Gastrocnemius medialis (tissue), 4 donors: ENCODE results near the gene GPR153.

Experiments
- POLR2A ChIP-seq, 2 donors: fragments of 450-650 bp; IDR thresholded peaks; one replicate each; pipeline ENCODE4 v1.6.1; 2017; ENCODE audit warnings: antibody characterized with exemption in 2 of 2, mild to moderate bottlenecking in 2 of 2, moderate library complexity in 2 of 2
- TF ChIP-seq, protein P1 (sequence below), 5 experiments: fragments of 450-650 bp in 3 of 5; fragments of 200-600 bp in 2 of 5; sonication (generic) in 2 of 5; IDR thresholded peaks in 4 of 5; conservative IDR thresholded peaks in 1 of 5; 1 replicate in 4 of 5; 2 replicates in 1 of 5; pipeline ENCODE4 v1.5.1; 2016 to 2019; ENCODE audit warnings: antibody characterized with exemption in 5 of 5, mild to moderate bottlenecking in 3 of 5, moderate library complexity in 3 of 5

DNA sequence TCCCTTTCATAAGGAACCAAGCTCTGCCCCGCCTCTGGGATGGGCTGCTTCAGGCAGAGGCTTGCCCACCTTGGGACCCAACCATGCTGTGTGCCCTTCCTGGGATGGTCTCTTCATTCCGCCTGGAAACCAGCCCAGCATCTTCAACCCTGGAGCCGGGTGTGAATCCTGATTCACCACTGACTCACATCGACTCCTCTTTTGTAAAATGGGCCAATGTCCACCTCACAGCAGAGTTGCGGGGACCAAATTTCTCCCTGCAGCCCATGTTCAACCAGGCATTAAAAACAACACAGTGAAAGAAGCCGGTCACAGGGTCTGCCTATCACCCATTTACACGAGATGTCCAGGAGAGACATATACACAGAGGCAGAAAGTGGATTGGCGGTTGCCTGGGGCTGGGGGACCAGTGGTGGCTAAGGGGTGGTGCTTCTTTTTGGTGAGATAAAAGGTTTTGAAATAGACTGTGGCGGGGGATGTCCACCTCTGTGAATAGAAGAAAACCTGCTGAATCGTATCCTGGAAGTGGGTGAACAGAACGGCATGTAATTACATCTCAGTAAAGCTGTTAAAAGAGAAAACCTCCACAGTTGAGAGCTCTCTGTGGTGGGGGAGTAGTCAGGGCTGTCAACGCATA, 6.9 kb upstream of the GPR153 start:
- TF ChIP-seq, protein P1, sequence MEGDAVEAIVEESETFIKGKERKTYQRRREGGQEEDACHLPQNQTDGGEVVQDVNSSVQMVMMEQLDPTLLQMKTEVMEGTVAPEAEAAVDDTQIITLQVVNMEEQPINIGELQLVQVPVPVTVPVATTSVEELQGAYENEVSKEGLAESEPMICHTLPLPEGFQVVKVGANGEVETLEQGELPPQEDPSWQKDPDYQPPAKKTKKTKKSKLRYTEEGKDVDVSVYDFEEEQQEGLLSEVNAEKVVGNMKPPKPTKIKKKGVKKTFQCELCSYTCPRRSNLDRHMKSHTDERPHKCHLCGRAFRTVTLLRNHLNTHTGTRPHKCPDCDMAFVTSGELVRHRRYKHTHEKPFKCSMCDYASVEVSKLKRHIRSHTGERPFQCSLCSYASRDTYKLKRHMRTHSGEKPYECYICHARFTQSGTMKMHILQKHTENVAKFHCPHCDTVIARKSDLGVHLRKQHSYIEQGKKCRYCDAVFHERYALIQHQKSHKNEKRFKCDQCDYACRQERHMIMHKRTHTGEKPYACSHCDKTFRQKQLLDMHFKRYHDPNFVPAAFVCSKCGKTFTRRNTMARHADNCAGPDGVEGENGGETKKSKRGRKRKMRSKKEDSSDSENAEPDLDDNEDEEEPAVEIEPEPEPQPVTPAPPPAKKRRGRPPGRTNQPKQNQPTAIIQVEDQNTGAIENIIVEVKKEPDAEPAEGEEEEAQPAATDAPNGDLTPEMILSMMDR (IDR thresholded peaks at IDR 0.05 in 4 of 5, conservative IDR thresholded peaks at IDR 0.05 in 1 of 5) = no peak
- no peak for TF ChIP-seq POLR2A (IDR thresholded peaks at IDR 0.05)
